HepG2 (cell line): ENCODE data around the gene DPH6. TPM values are rescaled to one million over a fixed set of nuclear protein-coding genes. Genes with fewer than 3 reads are reported as not detected.

Experiments used
- ATAC-seq: fragments of 200-7000 bp; cut with Tn5 transposase; 3 replicates; pipeline ENCODE4 v1.9.1; 2020; ENCODE audit warnings: mild to moderate bottlenecking, moderate library complexity
- BruUV-seq: library from RNA; stranded (reverse); fragments of 400-500 nt; replicated peaks from 2 replicates; lab custom pipeline; 2021; lab: Mats Ljungman, UMichigan
- CTCF ChIA-PET: fragments of 300-600 bp; formaldehyde crosslinking; extraction: SDS; loops from one replicate; lab custom pipeline; 2021; ENCODE audit warnings: low total read pairs, inconsistent platforms, low intra/inter-chr PET ratio; lab: Yijun Ruan, JAX
- POLR2A ChIA-PET: fragments of 350-600 bp; sonication (Branson Sonifier 250); formaldehyde crosslinking; loops from one replicate; lab custom pipeline; 2020; ENCODE audit warnings: antibody characterized with exemption, inconsistent platforms; lab: Yijun Ruan, JAX
- DNase-seq: peaks from one replicate; pipeline ENCODE4 v3.0.0-alpha.2; 2015; ENCODE audit warnings: low spot score
- FAIRE-seq: peaks from 3 replicates; lab custom pipeline; 2011; peaks lifted over from hg19 to GRCh38; lab: Jason Lieb, UNC
- H2AFZ ChIP-seq: one replicate; pipeline ENCODE4 v1.6.1; 2011; ENCODE audit warnings: low read length, inconsistent platforms
- H3K27ac ChIP-seq: fragments of 300-600 bp; 3 replicates; pipeline ENCODE4 v1.8.0; 2011; ENCODE audit warnings: mixed run types, mild to moderate bottlenecking, mixed read lengths, low read length, inconsistent platforms; ENCODE audit not compliant: insufficient read depth; ENCODE audit errors: extremely low read length
- H3K27me3 ChIP-seq, 2 experiments: fragments of 200-600 bp in 1 of 2; 2 replicates in 1 of 2; 3 replicates in 1 of 2; pipeline versions ENCODE4 v1.6.0 to v1.8.0; 2011; ENCODE audit warnings: low read length in 2 of 2, mild to moderate bottlenecking in 2 of 2, moderate library complexity in 2 of 2, inconsistent platforms in 1 of 2; ENCODE audit not compliant: insufficient read depth in 2 of 2, control insufficient read depth in 1 of 2
- H3K36me3 ChIP-seq, 2 experiments: fragments of 200-600 bp in 1 of 2; replicated peaks in 1 of 2; 2 replicates in 1 of 2; 3 replicates in 1 of 2; pipeline versions ENCODE4 v1.5.1 to v1.8.0; 2011; ENCODE audit warnings: low read length in 2 of 2, inconsistent platforms in 1 of 2; ENCODE audit not compliant: insufficient read depth in 2 of 2, control insufficient read depth in 1 of 2
- H3K4me1 ChIP-seq: 2 replicates; pipeline ENCODE4 v1.5.1; 2012; ENCODE audit warnings: low read length, inconsistent platforms; ENCODE audit not compliant: insufficient read depth
- H3K4me2 ChIP-seq: 2 replicates; pipeline ENCODE4 v1.6.0; 2011; ENCODE audit warnings: low read depth, low read length, inconsistent platforms
- H3K4me3 ChIP-seq, 3 experiments: fragments of 200-600 bp in 1 of 3; sonication (generic), shearing (Covaris generic) in 1 of 3; replicated peaks in 1 of 3; 2 replicates each; pipeline ENCODE4 v1.5.1; 2011 to 2016; ENCODE audit warnings: low read length in 3 of 3, inconsistent platforms in 2 of 3, low read depth in 2 of 3, mild to moderate bottlenecking in 2 of 3, control low read depth in 1 of 3, mixed read lengths in 1 of 3; ENCODE audit not compliant: insufficient read depth in 1 of 3
- H3K79me2 ChIP-seq: one replicate; pipeline ENCODE4 v1.6.1; 2011; ENCODE audit warnings: low read length, inconsistent platforms; ENCODE audit not compliant: insufficient read depth
- H3K9ac ChIP-seq: 2 replicates; pipeline ENCODE4 v1.6.0; 2011; ENCODE audit warnings: mild to moderate bottlenecking, low read depth, low read length, inconsistent platforms; ENCODE audit not compliant: insufficient read depth
- H3K9me3 ChIP-seq: 2 replicates; pipeline ENCODE4 v1.5.1; 2012; ENCODE audit warnings: mild to moderate bottlenecking, low read length
- H4K20me1 ChIP-seq: 2 replicates; pipeline ENCODE4 v1.6.0; 2011; ENCODE audit warnings: inconsistent platforms, mild to moderate bottlenecking, low read length, moderate library complexity; ENCODE audit not compliant: insufficient read depth
- AHR ChIP-seq: IDR thresholded peaks from 2 replicates; pipeline ENCODE4 v1.6.1; 2018; ENCODE audit warnings: missing genetic modification reagents, missing compliant biosample characterization
- ATF5 ChIP-seq: sonication (generic); formaldehyde crosslinking; IDR thresholded peaks from 2 replicates; pipeline ENCODE4 v1.4.0; 2020; ENCODE audit warnings: mild to moderate bottlenecking, low read depth, missing genetic modification reagents
- EEA1 ChIP-seq: sonication (generic); formaldehyde crosslinking; IDR thresholded peaks from 2 replicates; pipeline ENCODE4 v1.5.1; 2020; ENCODE audit warnings: mild to moderate bottlenecking, missing genetic modification reagents, borderline replicate concordance
- ERF ChIP-seq: IDR thresholded peaks from 2 replicates; pipeline ENCODE4 v1.6.1; 2018; ENCODE audit warnings: missing biosample characterization, missing genetic modification reagents
- HCFC1 ChIP-seq: fragments of 150-350 bp; IDR thresholded peaks from 2 replicates; pipeline ENCODE4 v1.6.1; 2014; ENCODE audit warnings: low read depth, low read length
- HDAC6 ChIP-seq: fragments of 200-600 bp; sonication (generic); IDR thresholded peaks from 2 replicates; pipeline ENCODE4 v1.7.0; 2017; ENCODE audit warnings: mild to moderate bottlenecking, antibody characterized with exemption, low read length, low read depth
- KDM1A ChIP-seq: IDR thresholded peaks from 2 replicates; pipeline ENCODE4 v1.6.1; 2016; ENCODE audit warnings: missing compliant biosample characterization
- MAFK ChIP-seq, 2 experiments: IDR thresholded peaks in 1 of 2; conservative IDR thresholded peaks in 1 of 2; 2 replicates each; pipeline ENCODE4 v1.6.1; 2011; ENCODE audit warnings: improper control_type of control experiment in 2 of 2, low read length in 2 of 2
- MIXL1 ChIP-seq: IDR thresholded peaks from 2 replicates; pipeline ENCODE4 v1.6.1; 2016
- PHF20 ChIP-seq: sonication (generic); formaldehyde crosslinking; IDR thresholded peaks from 2 replicates; pipeline ENCODE4 v1.5.0; 2020; ENCODE audit warnings: mild to moderate bottlenecking, missing genetic modification reagents
- PLRG1 ChIP-seq: fragments of 450-650 bp; conservative IDR thresholded peaks from 2 replicates; pipeline ENCODE4 v1.6.1; 2016
- POLR2AphosphoS5 ChIP-seq: IDR thresholded peaks from 2 replicates; pipeline ENCODE4 v1.6.1; 2012; ENCODE audit warnings: low read depth, low read length
- SKI ChIP-seq: fragments of 450-650 bp; IDR thresholded peaks from one replicate; pipeline ENCODE4 v1.6.1; 2018; ENCODE audit warnings: mild to moderate bottlenecking; ENCODE audit not compliant: partially characterized antibody
- YY1 ChIP-seq: IDR thresholded peaks from 2 replicates; pipeline ENCODE4 v1.6.1; 2011; ENCODE audit warnings: low read length, low read depth, moderate library complexity, mild to moderate bottlenecking; ENCODE audit not compliant: insufficient read depth, insufficient replicate concordance
- ZBTB42 ChIP-seq: sonication (generic); formaldehyde crosslinking; IDR thresholded peaks from 2 replicates; pipeline ENCODE4 v1.5.0; 2020; ENCODE audit warnings: mild to moderate bottlenecking, missing genetic modification reagents
- ZNF816 ChIP-seq: sonication (generic); formaldehyde crosslinking; IDR thresholded peaks from 2 replicates; pipeline ENCODE4 v1.8.0; 2022; ENCODE audit warnings: missing genetic modification reagents, mild to moderate bottlenecking, borderline replicate concordance
- ZNF883 ChIP-seq: sonication (generic); formaldehyde crosslinking; IDR thresholded peaks from 2 replicates; pipeline ENCODE4 v1.5.1; 2020; ENCODE audit warnings: mild to moderate bottlenecking, missing genetic modification reagents; ENCODE audit errors: not compliant biosample characterization
- ZSCAN9 ChIP-seq: IDR thresholded peaks from 2 replicates; pipeline ENCODE4 v1.6.1; 2016; ENCODE audit warnings: borderline replicate concordance
- WGBS: methylation state at CpG from one replicate; pipeline ENCODE4 v1.1.6; 2017; ENCODE audit warnings: low lambda C conversion rate; 5-methylcytosine and 5-hydroxymethylcytosine counted together
- in situ Hi-C: cut with HindIII; loops from 2 replicates; pipeline ENCODE4 v1.10.0; 2017; ENCODE audit warnings: low pct_unique_long_range_greater_than_20kb; ENCODE audit not compliant: extremely low pct_ligation_motif_present
- intact Hi-C: fragments of 100-400 bp; cut with micrococcal nuclease; formaldehyde crosslinking; loops from one replicate; pipeline ENCODE4 v1.10.0; 2022; ENCODE audit not compliant: unreplicated experiment
- polyA plus RNA-seq, 8 experiments: library from polyadenylated mRNA; depleted of rRNA in 3 of 8; stranded (reverse) in 7 of 8; unstranded in 1 of 8; fragments of >200 nt; fragmentation: Illumina TruSeq in 4 of 8; extraction: Trizol in 4 of 8; gene quantifications; 2 replicates each; pipeline versions ENCODE4 v1.2.1 to v1.2.3, GENCODE V29; 2011 to 2016; ENCODE audit warnings: low read depth in 4 of 8, missing spikeins in 1 of 8, mixed read lengths in 1 of 8; ENCODE audit not compliant: insufficient read depth in 1 of 8
- total RNA-seq, 5 experiments: library from RNA; depleted of rRNA; stranded (reverse); fragments of >200 nt; fragmentation: Illumina TruSeq; extraction: Trizol; gene quantifications; 2 replicates each; pipeline ENCODE4 v1.2.3, GENCODE V29; 2016; ENCODE audit warnings: low read depth in 1 of 5

DPH6 gene
- total and polyA plus RNA-seq, 2 of the 13 experiments (the other 11 are each of a cell fraction or from before 2014, with no cell fraction given): 10.2 to 25.8 TPM

- no peak overlapping the region for H3K4me2 ChIP-seq
- FAIRE-seq (no peak), DNase-seq (no peak), ATAC-seq (no peak)
- ChIA-PET POLR2A (no interaction called here), CTCF (no interaction called here)
- no peaks in the 10 kb centered on the region for H3K4me1 ChIP-seq
- in situ Hi-C loops: no loop called here
- H3K9ac ChIP-seq: no peak overlapping the region
- H2AFZ ChIP-seq: no peak overlapping the region
- no peaks in the 10 kb centered on the region for H3K27me3 ChIP-seq
- H3K4me3 ChIP-seq: no peak overlapping the region
- TF ChIP-seq YY1: no peak
- no peak for TF ChIP-seq SKI
- TF ChIP-seq POLR2AphosphoS5: no peak
- TF ChIP-seq MAFK (conservative IDR thresholded peaks at IDR 0.05 in 1 of 2, IDR thresholded peaks at IDR 0.05 in 1 of 2; ENCODE audit: low read length in 2 of 2): no peak
- no peak for TF ChIP-seq PLRG1
- TF ChIP-seq MIXL1: no peak
- no peak for TF ChIP-seq KDM1A (CRISPR knock-in tag)
- no peak for TF ChIP-seq ERF (CRISPR knock-in tag)
- TF ChIP-seq HDAC6: no peak
- TF ChIP-seq ZBTB42 (CRISPR knock-in tag): no peak
- TF ChIP-seq EEA1: no peak
- TF ChIP-seq ATF5: no peak
- no peak for TF ChIP-seq AHR (CRISPR knock-in tag)
- no peak for TF ChIP-seq HCFC1
- TF ChIP-seq ZSCAN9 (CRISPR knock-in tag): no peak
- TF ChIP-seq PHF20: no peak
- no peak for TF ChIP-seq ZNF816 (CRISPR knock-in tag)
- no peak for TF ChIP-seq ZNF883 (CRISPR knock-in tag)
- H3K79me2 ChIP-seq: no peaks in the 10 kb centered on the region
- no peaks in the 10 kb centered on the region for H4K20me1 ChIP-seq
- no peaks in the 10 kb centered on the region for H3K36me3 ChIP-seq
- H3K27ac ChIP-seq: no peak overlapping the region
- WGBS: 92% methylated on average over 3 of the region's 3 CpGs
- peaks cover 15% of the 10 kb centered on the region for H3K9me3 ChIP-seq
- intact Hi-C loops: no loop called here
- BruUV-seq: no TSS peak
These were observed 54.0 kb downstream of the DPH6 start for GRCh38 chr15:35491999-35492398.
